Trophoblast cell (in vitro differentiated cells and primary cell): ENCODE results near the gene DPP9.

ENCODE experiments used
- DNase-seq, 2 donors: peaks; one replicate each; pipeline ENCODE4 v3.0.0-alpha.2; 2016
- H2AFZ ChIP-seq: 2 replicates; pipeline ENCODE4 v1.6.1; 2013; ENCODE audit warnings: low read length, moderate library complexity, mild to moderate bottlenecking; ENCODE audit not compliant: insufficient read depth, poor library complexity
- H2AK5ac ChIP-seq: 2 replicates; pipeline ENCODE4 v1.6.1; 2013; ENCODE audit warnings: mild to moderate bottlenecking, low read length
- H2BK120ac ChIP-seq: 2 replicates; pipeline ENCODE4 v1.6.1; 2013; ENCODE audit warnings: low read length, mild to moderate bottlenecking, moderate library complexity; ENCODE audit not compliant: insufficient read depth, poor library complexity
- H2BK12ac ChIP-seq: 2 replicates; pipeline ENCODE4 v1.6.1; 2013; ENCODE audit warnings: mild to moderate bottlenecking, low read length, moderate library complexity
- H2BK5ac ChIP-seq: 2 replicates; pipeline ENCODE4 v1.6.1; 2013; ENCODE audit warnings: low read length, low read depth, moderate library complexity, mild to moderate bottlenecking; ENCODE audit not compliant: poor library complexity
- H3K14ac ChIP-seq: 2 replicates; pipeline ENCODE4 v1.6.1; 2013; ENCODE audit warnings: mild to moderate bottlenecking, low read length
- H3K18ac ChIP-seq: 2 replicates; pipeline ENCODE4 v1.6.1; 2013; ENCODE audit warnings: mild to moderate bottlenecking, low read length
- H3K23ac ChIP-seq: 2 replicates; pipeline ENCODE4 v1.6.1; 2013; ENCODE audit warnings: low read length
- H3K27ac ChIP-seq: 2 replicates; pipeline ENCODE4 v1.5.1; 2013; ENCODE audit warnings: low read depth, mild to moderate bottlenecking, inconsistent platforms, low read length, moderate library complexity
- H3K27me3 ChIP-seq: 2 replicates; pipeline ENCODE4 v1.6.1; 2013; ENCODE audit warnings: inconsistent platforms, mild to moderate bottlenecking, low read length, moderate library complexity; ENCODE audit not compliant: insufficient read depth
- H3K36me3 ChIP-seq, 2 experiments: 1 replicate in 1 of 2; 2 replicates in 1 of 2; pipeline ENCODE4 v1.6.1; 2013; ENCODE audit warnings: low read length in 2 of 2, mild to moderate bottlenecking in 2 of 2, moderate library complexity in 1 of 2; ENCODE audit not compliant: insufficient read depth in 2 of 2, control insufficient read depth in 1 of 2
- H3K4ac ChIP-seq: 2 replicates; pipeline ENCODE4 v1.6.1; 2013; ENCODE audit warnings: low read depth, mild to moderate bottlenecking, low read length, moderate library complexity
- H3K4me1 ChIP-seq, 2 experiments: 1 replicate in 1 of 2; 2 replicates in 1 of 2; pipeline ENCODE4 v1.6.1; 2013; ENCODE audit warnings: low read length in 2 of 2, mild to moderate bottlenecking in 2 of 2, moderate library complexity in 1 of 2; ENCODE audit not compliant: insufficient read depth in 2 of 2, control insufficient read depth in 1 of 2
- H3K4me2 ChIP-seq: 2 replicates; pipeline ENCODE4 v1.6.1; 2013; ENCODE audit warnings: inconsistent platforms, mild to moderate bottlenecking, low read length, moderate library complexity
- H3K4me3 ChIP-seq: 2 replicates; pipeline ENCODE4 v1.5.1; 2013; ENCODE audit warnings: mild to moderate bottlenecking, low read depth, low read length, inconsistent platforms
- H3K79me1 ChIP-seq: one replicate; pipeline ENCODE4 v1.6.1; 2013; ENCODE audit warnings: low read length
- H3K79me2 ChIP-seq: 2 replicates; pipeline ENCODE4 v1.6.1; 2013; ENCODE audit warnings: low read length, mild to moderate bottlenecking; ENCODE audit not compliant: control insufficient read depth, insufficient read depth, poor library complexity
- H3K9ac ChIP-seq: 2 replicates; pipeline ENCODE4 v1.6.1; 2013; ENCODE audit warnings: mild to moderate bottlenecking, low read length
- H3K9me3 ChIP-seq: 2 replicates; pipeline ENCODE4 v1.6.1; 2013; ENCODE audit warnings: low read depth, mild to moderate bottlenecking, control low read depth, inconsistent platforms, low read length; ENCODE audit not compliant: insufficient read depth
- H4K12ac ChIP-seq: 2 replicates; pipeline ENCODE4 v1.6.1; 2013; ENCODE audit warnings: low read depth, mild to moderate bottlenecking, low read length, moderate library complexity
- H4K8ac ChIP-seq: 2 replicates; pipeline ENCODE4 v1.6.1; 2013; ENCODE audit warnings: low read depth, mild to moderate bottlenecking, low read length, moderate library complexity
- H4K91ac ChIP-seq: one replicate; pipeline ENCODE4 v1.6.1; 2013; ENCODE audit warnings: low read depth, mild to moderate bottlenecking, low read length, moderate library complexity
- WGBS: extraction: QIAGEN DNeasy Blood & Tissue Kit; methylation state at CpG from one replicate; pipeline ENCODE4 v1.1.7; 2013; ENCODE audit warnings: missing lambda C conversion rate; ENCODE audit not compliant: insufficient read length, insufficient coverage; ENCODE audit errors: extremely low coverage; 5-methylcytosine and 5-hydroxymethylcytosine counted together

Gene DPP9

GRCh38 chr19:4693471-4694121, 30.0 kb downstream of the DPP9 start:
- Histone ChIP-seq H3K9ac (no peak overlapping the region), H3K9me3 (no peaks in the 10 kb centered on the region), H3K4ac (no peak overlapping the region), H3K27me3 (no peaks in the 10 kb centered on the region), H2AFZ (no peak overlapping the region), H2BK5ac (no peak overlapping the region), H3K23ac (no peak overlapping the region), H4K8ac (no peak overlapping the region), H3K36me3 (peaks cover 81 to 85% of the 10 kb centered on the region in 2 experiments), H4K12ac (no peak overlapping the region), H3K4me1 (no peaks in the 10 kb centered on the region), H3K4me2 (no peak overlapping the region), H3K79me1 (no peaks in the 10 kb centered on the region), H3K27ac (no peak overlapping the region), H4K91ac (no peak overlapping the region), H2BK12ac (no peak overlapping the region), H2BK120ac (no peak overlapping the region), H2AK5ac (no peak overlapping the region), H3K14ac (no peak overlapping the region), H3K79me2 (no peaks in the 10 kb centered on the region), H3K4me3 (no peak overlapping the region), H3K18ac (no peak overlapping the region)
- DNase-seq, result no peak
- WGBS, result no CpG with 5 or more reads among the region's 15 CpGs

GRCh38 chr19:4693078-4693350, 30.6 kb downstream of the DPP9 start:
- no peak for DNase-seq
- Histone ChIP-seq H4K12ac (no peak overlapping the region), H3K79me1 (no peaks in the 10 kb centered on the region), H3K18ac (no peak overlapping the region), H2BK5ac (no peak overlapping the region), H3K27me3 (no peaks in the 10 kb centered on the region), H3K79me2 (no peaks in the 10 kb centered on the region), H2AK5ac (no peak overlapping the region), H3K27ac (no peak overlapping the region), H2BK120ac (no peak overlapping the region), H3K4me3 (no peak overlapping the region), H3K23ac (no peak overlapping the region), H3K36me3 (peaks cover 82 to 85% of the 10 kb centered on the region in 2 experiments), H3K4ac (no peak overlapping the region), H3K9ac (no peak overlapping the region), H4K8ac (no peak overlapping the region), H3K4me1 (no peaks in the 10 kb centered on the region), H3K9me3 (no peaks in the 10 kb centered on the region), H4K91ac (no peak overlapping the region), H3K14ac (no peak overlapping the region), H3K4me2 (no peak overlapping the region), H2AFZ (no peak overlapping the region), H2BK12ac (no peak overlapping the region)
- no CpG with 5 or more reads among the region's 7 CpGs for WGBS

GRCh38 chr19:4692251-4693077, 31.2 kb downstream of the DPP9 start:
- Histone ChIP-seq H3K79me2 (no peaks in the 10 kb centered on the region), H4K91ac (no peak overlapping the region), H3K9me3 (no peaks in the 10 kb centered on the region), H3K4me1 (no peaks in the 10 kb centered on the region), H2AK5ac (no peak overlapping the region), H3K23ac (no peak overlapping the region), H3K14ac (no peak overlapping the region), H4K8ac (no peak overlapping the region), H2AFZ (no peak overlapping the region), H3K27me3 (no peaks in the 10 kb centered on the region), H3K9ac (no peak overlapping the region), H3K27ac (no peak overlapping the region), H3K4ac (no peak overlapping the region), H3K36me3 (peaks cover 79 to 83% of the 10 kb centered on the region in 2 experiments), H3K18ac (no peak overlapping the region), H2BK12ac (no peak overlapping the region), H2BK120ac (no peak overlapping the region), H3K79me1 (no peaks in the 10 kb centered on the region), H2BK5ac (no peak overlapping the region), H3K4me2 (no peak overlapping the region), H3K4me3 (peak overlapping the region; percentile 18), H4K12ac (no peak overlapping the region)
- DNase-seq, result no peak
- WGBS, result no CpG with 5 or more reads among the region's 27 CpGs

- no peak overlapping the region for H3K14ac ChIP-seq
- WGBS, result no CpG with 5 or more reads among the region's 9 CpGs
Observed at GRCh38 chr19:4691373-4691772, 32.3 kb downstream of the DPP9 start.

More at GRCh38 chr19:4691373-4691772, 32.3 kb downstream of the DPP9 start:
- Histone ChIP-seq H3K4me3 (no peak overlapping the region), H2BK12ac (no peak overlapping the region), H2AFZ (no peak overlapping the region), H2BK120ac (no peak overlapping the region), H3K27ac (no peak overlapping the region), H3K4me2 (no peak overlapping the region), H3K79me1 (no peaks in the 10 kb centered on the region), H3K4ac (no peak overlapping the region), H3K18ac (no peak overlapping the region), H3K9me3 (no peaks in the 10 kb centered on the region), H3K23ac (no peak overlapping the region), H3K79me2 (no peaks in the 10 kb centered on the region), H3K27me3 (no peaks in the 10 kb centered on the region), H4K12ac (no peak overlapping the region), H4K8ac (no peak overlapping the region), H3K36me3 (peaks cover 82 to 84% of the 10 kb centered on the region in 2 experiments), H3K9ac (no peak overlapping the region), H3K4me1 (no peaks in the 10 kb centered on the region), H4K91ac (no peak overlapping the region), H2AK5ac (no peak overlapping the region), H2BK5ac (no peak overlapping the region)
- DNase-seq, result peak in 1 of 2 donors; percentile 38
